GM13976 (cell line): ENCODE measurements around the gene SFMBT2.
"Not testable (repeated sequence)": the region's sequence is repeated elsewhere in the genome, so short reads cannot be mapped to it uniquely, and the experiment has no call there.

ENCODE experiments used
- DNase-seq: peaks from one replicate; pipeline ENCODE4 v3.0.0; 2012; ENCODE audit warnings: low spot score
- CTCF ChIP-seq: IDR thresholded peaks from 2 replicates; pipeline ENCODE4 v1.5.1; 2012; ENCODE audit warnings: borderline replicate concordance, mild to moderate bottlenecking; ENCODE audit not compliant: insufficient read depth; ENCODE audit errors: extremely low read depth, missing control alignments, control extremely low read depth
- in situ Hi-C: fragments of 300-500 bp; cut with MboI; formaldehyde crosslinking; loops from one replicate; pipeline ENCODE4 v1.12.0; 2022; ENCODE audit warnings: low sequenced_read_pairs, mixed read lengths, inconsistent platforms; ENCODE audit not compliant: unreplicated experiment

SFMBT2 gene

DNA sequence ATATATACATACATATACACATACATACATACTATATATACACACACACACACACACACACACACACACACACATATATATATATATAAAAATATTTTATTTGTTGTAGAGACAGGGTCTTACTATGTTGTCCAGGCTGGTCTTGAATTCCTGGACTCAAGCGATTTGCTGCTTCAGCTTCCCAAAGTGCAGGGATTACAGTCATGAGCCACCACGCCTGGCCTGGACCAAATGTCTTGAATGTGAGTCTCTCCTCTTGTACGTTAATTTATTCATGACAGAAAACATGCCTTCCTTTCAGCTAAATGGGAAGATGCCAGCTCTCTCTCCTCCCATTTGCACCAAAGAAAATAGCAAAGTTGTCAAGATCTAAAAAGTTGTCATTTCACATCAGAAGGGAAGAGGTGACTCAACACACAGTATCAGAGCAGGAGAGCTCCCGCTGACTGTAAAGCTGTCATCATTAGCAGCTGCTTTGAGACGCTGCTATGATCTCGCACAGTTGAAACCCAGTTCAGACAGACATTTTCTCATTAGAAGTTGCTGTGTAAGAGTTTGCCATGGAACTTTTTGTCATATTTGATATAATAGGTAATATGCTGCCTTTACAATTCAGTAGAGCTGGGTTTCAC lies 224.3 kb downstream of the SFMBT2 start:
- no peak for DNase-seq
- in situ Hi-C loops, result no loop called here
- TF ChIP-seq CTCF, result no peak

GRCh38 chr10:7185367-7185690 lies 225.5 kb downstream of the SFMBT2 start:
- no peak for DNase-seq
- TF ChIP-seq CTCF, result no peak
- in situ Hi-C loops, result no loop called here

DNA sequence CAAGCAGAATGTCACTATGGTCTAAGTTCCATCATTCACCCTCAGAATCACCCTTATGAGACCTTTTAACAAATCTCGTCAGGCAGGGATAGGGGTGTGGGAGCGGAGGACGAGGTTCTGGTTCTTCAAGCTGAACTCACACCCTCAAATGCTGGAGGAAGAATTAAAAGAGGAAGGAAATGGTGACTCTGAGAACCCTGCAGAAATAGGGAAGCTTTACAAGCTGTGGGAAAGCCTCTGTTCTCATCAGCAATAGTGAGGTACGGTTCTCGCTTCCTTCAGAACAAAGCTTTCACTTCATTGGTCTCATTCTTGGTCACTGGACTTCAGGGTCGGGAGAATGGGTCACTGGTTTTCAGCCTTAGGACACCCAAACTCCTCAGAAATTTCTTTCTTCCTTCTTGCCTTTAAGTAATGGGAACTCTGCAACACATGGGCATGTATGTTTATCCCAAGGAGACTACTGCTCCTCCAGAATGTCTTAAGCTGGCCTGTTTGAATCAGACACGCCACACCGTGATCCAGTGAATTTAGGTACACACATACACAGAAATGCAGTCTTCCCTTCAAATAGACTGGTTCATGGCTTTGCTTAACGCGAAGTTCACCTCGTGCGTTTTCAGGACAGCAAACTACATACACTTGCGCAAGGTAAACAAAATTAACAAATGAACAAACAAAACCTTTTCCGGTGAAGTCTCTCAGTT lies 226.0 kb downstream of the SFMBT2 start:
- DNase-seq, result peak; percentile 52
- in situ Hi-C loops, result no loop called here
- TF ChIP-seq CTCF, result no peak

GRCh38 chr10:7184116-7184515 lies 226.7 kb downstream of the SFMBT2 start:
- DNase-seq, in situ Hi-C loops: not testable (repeated sequence)

DNA sequence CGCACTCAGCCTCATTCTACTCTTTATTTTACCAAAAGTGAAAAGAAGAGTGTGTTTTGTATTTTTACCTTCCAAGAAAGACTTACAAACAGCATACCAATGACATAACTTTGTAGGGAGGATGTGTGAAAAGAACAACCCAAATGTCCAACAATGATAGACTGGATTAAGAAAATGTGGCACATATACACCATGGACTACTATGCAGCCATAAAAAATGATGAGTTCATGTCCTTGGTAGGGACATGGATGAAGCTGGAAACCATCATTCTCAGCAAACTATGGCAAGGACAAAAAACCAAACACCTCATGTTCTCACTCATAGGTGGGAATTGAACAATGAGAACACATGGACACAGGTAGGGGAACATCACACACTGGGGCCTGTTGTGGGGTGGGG lies 228.5 kb downstream of the SFMBT2 start:
- in situ Hi-C loops, DNase-seq: not testable (repeated sequence)

GRCh38 chr10:7181420-7181819 lies 229.4 kb downstream of the SFMBT2 start:
- in situ Hi-C loops, result no loop called here
- no peak for DNase-seq
- no peak for TF ChIP-seq CTCF

- no peak for TF ChIP-seq CTCF
- in situ Hi-C loops, result no loop called here
- DNase-seq, result no peak
These were observed 231.3 kb downstream of the SFMBT2 start for GRCh38 chr10:7179536-7179935.

DNA sequence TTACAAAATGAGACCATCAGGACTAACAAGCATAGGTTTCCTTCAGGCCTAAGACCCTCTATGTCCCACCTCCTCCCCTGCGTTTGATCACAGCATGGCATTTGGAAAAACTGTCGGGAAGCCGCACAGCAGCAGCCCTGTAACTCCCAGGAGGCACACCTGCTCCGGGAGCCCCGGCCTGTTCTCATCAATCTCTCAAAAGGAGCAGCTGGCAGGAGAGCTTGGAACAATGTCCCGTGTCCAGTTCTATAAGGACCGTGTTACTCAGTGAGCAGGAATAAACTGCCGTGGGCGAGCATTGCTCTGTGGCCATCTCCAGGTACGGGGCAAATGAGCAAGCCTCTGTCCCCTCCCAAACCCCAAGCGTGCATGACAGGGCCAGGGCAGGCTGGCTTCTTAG lies 236.9 kb downstream of the SFMBT2 start:
- no peak for TF ChIP-seq CTCF
- in situ Hi-C loops, result no loop called here
- no peak for DNase-seq
